NT2/D1 (cell line): ENCODE results near the gene GNAO1.

ENCODE experiments used
- DNase-seq: peaks from one replicate; pipeline ENCODE4 v3.0.0-alpha.2; 2011; ENCODE audit warnings: low read depth, low spot score
- H3K27me3 ChIP-seq: 2 replicates; pipeline ENCODE4 v1.6.0; 2011; ENCODE audit warnings: mild to moderate bottlenecking; ENCODE audit not compliant: insufficient read length, insufficient read depth
- H3K36me3 ChIP-seq: 2 replicates; pipeline ENCODE4 v1.6.1; 2011; ENCODE audit warnings: mild to moderate bottlenecking, low read length, mixed read lengths; ENCODE audit not compliant: insufficient read depth, insufficient read length
- H3K4me1 ChIP-seq: 2 replicates; pipeline ENCODE4 v1.5.1; 2011; ENCODE audit not compliant: insufficient read depth, insufficient read length
- H3K4me3 ChIP-seq: 2 replicates; pipeline ENCODE4 v1.5.1; 2011; ENCODE audit warnings: low read depth; ENCODE audit not compliant: insufficient read length
- H3K9ac ChIP-seq: 2 replicates; pipeline ENCODE4 v1.6.0; 2011; ENCODE audit warnings: low read depth; ENCODE audit not compliant: insufficient read length
- H3K9me3 ChIP-seq: 2 replicates; pipeline ENCODE4 v1.5.1; 2011; ENCODE audit warnings: mild to moderate bottlenecking, low read length; ENCODE audit not compliant: insufficient read depth
- SUZ12 ChIP-seq: IDR thresholded peaks from 2 replicates; pipeline ENCODE4 v1.6.1; 2011; ENCODE audit not compliant: insufficient read length, insufficient read depth; ENCODE audit errors: extremely low read depth
- YY1 ChIP-seq: IDR thresholded peaks from 2 replicates; pipeline ENCODE4 v1.6.1; 2011; ENCODE audit not compliant: insufficient read length, insufficient read depth
- ZNF274 ChIP-seq: IDR thresholded peaks from 2 replicates; pipeline ENCODE4 v1.6.1; 2011; ENCODE audit warnings: mild to moderate bottlenecking, low read depth, low read length

GNAO1 gene

GRCh38 chr16:56346131-56346890 is 155.0 kb downstream of the GNAO1 start:
- no peak overlapping the region for H3K4me3 ChIP-seq
- no peak overlapping the region for H3K9ac ChIP-seq
- H3K9me3 ChIP-seq = no peaks in the 10 kb centered on the region
- H3K27me3 ChIP-seq = no peaks in the 10 kb centered on the region
- no peaks in the 10 kb centered on the region for H3K36me3 ChIP-seq
- TF ChIP-seq YY1 (no peak), ZNF274 (no peak), SUZ12 (no peak)
- no peak for DNase-seq
- H3K4me1 ChIP-seq = peaks cover 15% of the 10 kb centered on the region

GRCh38 chr16:56347166-56347565 is 155.9 kb downstream of the GNAO1 start:
- Histone ChIP-seq H3K9me3 (no peaks in the 10 kb centered on the region), H3K9ac (peak overlapping the region; percentile 21), H3K36me3 (no peaks in the 10 kb centered on the region), H3K4me3 (no peak overlapping the region), H3K27me3 (no peaks in the 10 kb centered on the region), H3K4me1 (peaks cover 9% of the 10 kb centered on the region)
- TF ChIP-seq YY1 = no peak
- TF ChIP-seq ZNF274 = no peak
- TF ChIP-seq SUZ12 = no peak
- no peak for DNase-seq

DNA sequence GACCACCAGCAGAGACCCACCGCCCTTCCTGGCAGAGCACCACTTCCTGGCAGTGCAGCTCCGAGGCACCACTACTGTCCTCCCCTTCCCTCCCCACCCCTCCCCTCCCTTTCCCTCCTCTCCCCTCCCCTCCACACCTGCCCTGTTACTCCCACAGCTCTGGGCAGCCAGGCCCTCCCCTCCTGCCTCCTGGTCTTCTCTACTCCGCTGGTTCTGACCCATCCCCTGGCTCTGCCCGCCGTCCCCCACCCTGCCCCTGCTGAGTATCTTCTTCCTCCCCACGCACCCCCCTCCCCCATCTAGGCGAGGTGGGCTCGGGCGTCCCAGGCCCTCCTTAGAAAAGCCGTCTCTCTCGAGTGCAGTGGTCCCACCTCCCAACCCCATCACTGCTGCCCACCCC is 156.4 kb downstream of the GNAO1 start:
- TF ChIP-seq YY1 (no peak), SUZ12 (no peak), ZNF274 (no peak)
- Histone ChIP-seq H3K9ac (no peak overlapping the region), H3K36me3 (no peaks in the 10 kb centered on the region), H3K27me3 (no peaks in the 10 kb centered on the region), H3K4me3 (no peak overlapping the region), H3K9me3 (no peaks in the 10 kb centered on the region), H3K4me1 (peaks cover 4% of the 10 kb centered on the region)
- no peak for DNase-seq

DNA sequence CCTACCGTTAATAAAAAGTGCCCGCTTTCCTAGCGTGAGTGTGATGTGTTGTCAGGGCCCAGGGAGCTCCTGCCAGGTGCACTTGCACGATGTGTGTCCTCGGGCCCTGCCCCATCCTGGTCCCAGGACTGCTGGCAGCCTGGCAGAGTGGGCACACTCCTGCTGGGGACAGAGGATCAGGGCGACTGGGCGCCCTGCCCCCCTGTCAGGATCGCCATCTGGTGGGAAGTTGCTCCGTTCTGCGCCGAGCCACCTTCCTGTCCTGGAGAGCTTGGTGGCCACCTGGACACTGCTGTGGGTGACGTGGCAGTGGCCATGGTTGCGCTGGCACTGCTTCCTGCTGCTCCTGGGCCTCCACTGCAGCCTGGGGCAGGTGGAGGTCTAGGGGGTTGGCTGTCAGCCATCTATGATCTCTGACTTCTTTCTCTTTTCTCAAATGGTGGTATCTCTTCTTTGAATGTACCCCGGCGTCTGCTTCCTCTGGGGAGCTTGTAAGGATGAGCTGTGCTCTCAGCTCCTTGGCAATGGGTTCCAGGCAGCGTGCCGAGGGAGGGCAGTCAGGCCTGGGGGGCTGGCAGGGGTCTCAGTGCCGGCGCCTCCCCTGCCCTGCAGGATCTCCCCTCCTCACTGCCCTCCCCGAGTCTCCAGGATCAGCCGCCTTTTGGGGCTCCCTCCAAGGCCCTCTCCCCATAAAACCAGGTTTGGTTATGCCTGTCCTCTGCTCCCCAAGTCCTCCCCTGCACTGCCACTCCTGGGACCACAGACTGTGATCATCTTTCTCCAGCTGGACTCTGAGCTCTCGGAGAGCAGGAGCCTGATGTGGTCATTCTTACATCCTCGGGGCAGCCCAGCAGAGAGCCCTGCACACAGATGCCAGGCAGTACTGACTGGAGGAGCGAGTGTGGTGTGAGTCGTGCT is 157.1 kb downstream of the GNAO1 start:
- Histone ChIP-seq H3K9me3 (no peaks in the 10 kb centered on the region), H3K4me3 (no peak overlapping the region), H3K27me3 (no peaks in the 10 kb centered on the region), H3K4me1 (peaks cover 4% of the 10 kb centered on the region), H3K9ac (no peak overlapping the region), H3K36me3 (no peaks in the 10 kb centered on the region)
- DNase-seq = no peak
- TF ChIP-seq SUZ12 (no peak), YY1 (no peak), ZNF274 (no peak)

- no peaks in the 10 kb centered on the region for H3K9me3 ChIP-seq
- peaks cover 4% of the 10 kb centered on the region for H3K4me1 ChIP-seq
- no peak for TF ChIP-seq YY1
- no peak for TF ChIP-seq SUZ12
- TF ChIP-seq ZNF274 = no peak
- no peak overlapping the region for H3K4me3 ChIP-seq
- no peaks in the 10 kb centered on the region for H3K36me3 ChIP-seq
- H3K27me3 ChIP-seq = no peaks in the 10 kb centered on the region
- no peak for DNase-seq
- no peak overlapping the region for H3K9ac ChIP-seq
These were observed 157.8 kb downstream of the GNAO1 start for GRCh38 chr16:56349086-56349415.

GRCh38 chr16:56349711-56350161 is 158.4 kb downstream of the GNAO1 start:
- no peaks in the 10 kb centered on the region for H3K9me3 ChIP-seq
- H3K36me3 ChIP-seq = no peaks in the 10 kb centered on the region
- H3K27me3 ChIP-seq = no peaks in the 10 kb centered on the region
- no peak for DNase-seq
- TF ChIP-seq SUZ12 (no peak), YY1 (no peak), ZNF274 (no peak)
- no peak overlapping the region for H3K4me3 ChIP-seq
- H3K4me1 ChIP-seq = peaks cover 4% of the 10 kb centered on the region
- H3K9ac ChIP-seq = no peak overlapping the region

DNA sequence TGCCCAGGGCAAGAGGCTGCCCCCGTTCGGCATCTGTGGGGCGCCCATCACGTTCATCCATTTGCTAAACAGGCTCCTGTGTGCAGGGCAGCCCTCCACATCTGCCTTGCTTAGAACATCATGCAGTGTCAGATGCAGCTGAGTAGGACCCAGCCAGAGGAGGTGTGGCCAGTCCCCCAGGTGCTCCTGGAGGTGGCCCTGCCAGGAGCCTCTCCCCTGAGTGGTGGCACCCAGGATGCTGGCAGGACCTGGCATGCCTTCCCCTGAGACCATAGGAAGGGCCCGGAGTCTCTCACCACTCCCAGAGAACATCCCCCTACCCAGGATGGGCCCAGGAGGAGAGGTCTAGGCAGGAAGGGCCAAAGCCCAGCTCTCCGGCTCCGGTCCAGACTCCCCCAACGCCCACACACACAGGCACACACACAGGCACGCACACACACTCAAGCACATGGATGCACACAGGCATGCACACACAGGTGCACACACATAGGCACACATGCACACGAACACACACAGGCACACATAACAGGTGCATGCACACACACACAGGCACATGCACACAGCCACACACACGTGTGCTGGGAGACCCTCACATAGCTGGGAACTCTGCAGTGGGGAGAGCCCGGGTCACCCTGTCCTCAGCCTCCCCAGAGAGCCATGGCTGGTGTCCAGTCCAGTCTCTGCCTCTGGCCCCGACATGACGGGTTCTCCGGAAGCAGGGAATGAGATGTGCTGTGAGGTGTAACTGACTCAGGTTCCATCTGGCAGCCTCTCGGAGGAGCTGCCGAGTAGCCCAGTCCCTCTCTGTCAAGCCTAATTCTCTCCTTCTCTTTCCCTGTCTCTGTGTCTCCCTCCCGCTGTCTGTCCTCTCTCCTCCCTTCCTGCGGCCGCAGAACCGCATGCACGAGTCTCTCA is 159.5 kb downstream of the GNAO1 start:
- no peak for DNase-seq
- Histone ChIP-seq H3K9me3 (no peaks in the 10 kb centered on the region), H3K36me3 (no peaks in the 10 kb centered on the region), H3K4me3 (no peak overlapping the region), H3K4me1 (no peaks in the 10 kb centered on the region), H3K9ac (no peak overlapping the region), H3K27me3 (no peaks in the 10 kb centered on the region)
- no peak for TF ChIP-seq YY1
